ENCODE results near the gene NUP210.

DNA sequence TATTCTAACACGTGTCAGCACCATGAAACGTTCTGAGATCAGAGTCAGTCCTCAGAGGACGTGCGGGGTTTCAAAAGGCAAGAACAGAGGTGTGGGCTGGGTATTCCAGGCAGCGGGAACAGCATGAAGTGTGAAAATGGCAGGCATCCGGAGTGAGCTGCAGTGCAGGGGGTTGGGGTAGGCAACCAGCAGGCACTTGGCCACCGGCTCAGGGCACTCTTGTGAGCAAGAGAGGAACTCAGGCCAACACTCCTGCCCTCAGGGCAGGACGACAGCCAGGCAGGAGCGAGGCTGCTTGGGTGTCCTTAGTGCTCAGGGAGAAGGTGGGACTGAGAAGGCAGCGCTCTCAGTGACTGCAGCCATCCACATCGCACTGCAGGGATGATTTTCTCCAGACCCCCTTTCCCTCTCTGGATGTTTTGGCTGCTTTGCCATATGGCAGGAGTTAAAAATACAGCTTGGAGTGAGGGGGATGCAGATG lies 151.1 kb downstream of the NUP210 start:
- TF ChIP-seq FOS (IDR thresholded peaks at IDR 0.05; ENCODE audit: borderline replicate concordance, insufficient read depth, low read length) (no peak), EZH2 (IDR thresholded peaks at IDR 0.05; ENCODE audit: borderline replicate concordance, low read depth, low read length, severe bottlenecking) (no peak), POLR2A (IDR thresholded peaks at IDR 0.05; ENCODE audit: low read depth, low read length) (no peak), POLR2AphosphoS5 (IDR thresholded peaks at IDR 0.05; ENCODE audit: insufficient read depth, low read depth, low read length) (no peak), JUN (IDR thresholded peaks at IDR 0.05; ENCODE audit: borderline replicate concordance, insufficient read depth, insufficient read length, low read depth) (no peak), GATA2 (IDR thresholded peaks at IDR 0.05; ENCODE audit: insufficient read depth, insufficient read length, low read depth, low read length) (no peak), MYC (IDR thresholded peaks at IDR 0.05; ENCODE audit: low read depth, low read length) (no peak)
- TF ChIP-seq, protein P1, sequence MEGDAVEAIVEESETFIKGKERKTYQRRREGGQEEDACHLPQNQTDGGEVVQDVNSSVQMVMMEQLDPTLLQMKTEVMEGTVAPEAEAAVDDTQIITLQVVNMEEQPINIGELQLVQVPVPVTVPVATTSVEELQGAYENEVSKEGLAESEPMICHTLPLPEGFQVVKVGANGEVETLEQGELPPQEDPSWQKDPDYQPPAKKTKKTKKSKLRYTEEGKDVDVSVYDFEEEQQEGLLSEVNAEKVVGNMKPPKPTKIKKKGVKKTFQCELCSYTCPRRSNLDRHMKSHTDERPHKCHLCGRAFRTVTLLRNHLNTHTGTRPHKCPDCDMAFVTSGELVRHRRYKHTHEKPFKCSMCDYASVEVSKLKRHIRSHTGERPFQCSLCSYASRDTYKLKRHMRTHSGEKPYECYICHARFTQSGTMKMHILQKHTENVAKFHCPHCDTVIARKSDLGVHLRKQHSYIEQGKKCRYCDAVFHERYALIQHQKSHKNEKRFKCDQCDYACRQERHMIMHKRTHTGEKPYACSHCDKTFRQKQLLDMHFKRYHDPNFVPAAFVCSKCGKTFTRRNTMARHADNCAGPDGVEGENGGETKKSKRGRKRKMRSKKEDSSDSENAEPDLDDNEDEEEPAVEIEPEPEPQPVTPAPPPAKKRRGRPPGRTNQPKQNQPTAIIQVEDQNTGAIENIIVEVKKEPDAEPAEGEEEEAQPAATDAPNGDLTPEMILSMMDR (IDR thresholded peaks at IDR 0.05; ENCODE audit: extremely low read depth in 1 of 2, insufficient read depth in 1 of 2, low read depth in 1 of 2, low read length in 2 of 2) = no peak
- TF ChIP-seq, protein P2, sequence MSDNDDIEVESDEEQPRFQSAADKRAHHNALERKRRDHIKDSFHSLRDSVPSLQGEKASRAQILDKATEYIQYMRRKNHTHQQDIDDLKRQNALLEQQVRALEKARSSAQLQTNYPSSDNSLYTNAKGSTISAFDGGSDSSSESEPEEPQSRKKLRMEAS (IDR thresholded peaks at IDR 0.05; ENCODE audit: insufficient read depth, insufficient read length) = no peak

Measured in endothelial cell of umbilical vein (primary cell).